Esophagus muscularis mucosa (tissue), 4 donors: Measurements from ENCODE around the gene GMPPB. TPM values are rescaled to one million over a fixed set of nuclear protein-coding genes. Genes with fewer than 3 reads are reported as not detected.
"Not testable (repeated sequence)": the region's sequence is repeated elsewhere in the genome, so short reads cannot be mapped to it uniquely, and the experiment has no call there.

Experiments
- DNase-seq: peaks from one replicate; pipeline ENCODE4 v3.0.0-alpha.2; 2017; ENCODE audit errors: extremely low spot score
- H3K27ac ChIP-seq, 4 donors: fragments of 200-600 bp; sonication (generic); replicated peaks in 1 of 4; 1 replicate in 3 of 4; 2 replicates in 1 of 4; pipeline ENCODE4 v1.5.1; 2016 to 2019; ENCODE audit warnings: mild to moderate bottlenecking in 1 of 4
- H3K27me3 ChIP-seq, 4 donors: fragments of 200-600 bp; sonication (generic); one replicate each; pipeline versions ENCODE4 v1.5.1 to v1.6.0; 2016 to 2019
- H3K36me3 ChIP-seq, 4 donors: fragments of 200-600 bp; sonication (generic); one replicate each; pipeline ENCODE4 v1.5.1; 2016 to 2019
- H3K4me1 ChIP-seq, 4 donors: fragments of 200-600 bp; sonication (generic); one replicate each; pipeline ENCODE4 v1.5.1; 2016 to 2019
- H3K4me3 ChIP-seq, 4 donors: fragments of 200-600 bp; sonication (generic); 1 replicate in 2 of 4; 2 replicates in 2 of 4; pipeline ENCODE4 v1.5.1; 2016 to 2019; ENCODE audit warnings: mild to moderate bottlenecking in 4 of 4, moderate library complexity in 1 of 4
- H3K9me3 ChIP-seq, 4 donors: fragments of 200-600 bp; sonication (generic); 1 replicate in 3 of 4; 2 replicates in 1 of 4; pipeline ENCODE4 v1.5.1; 2016 to 2019
- EP300 ChIP-seq: sonication (generic); formaldehyde crosslinking; IDR thresholded peaks from one replicate; pipeline ENCODE4 v1.6.1; 2017; ENCODE audit warnings: antibody characterized with exemption
- POLR2A ChIP-seq: fragments of 450-650 bp; IDR thresholded peaks from one replicate; pipeline ENCODE4 v1.6.1; 2017; ENCODE audit warnings: antibody characterized with exemption, moderate library complexity, mild to moderate bottlenecking, low read depth
- POLR2AphosphoS5 ChIP-seq, 2 donors: sonication (generic); formaldehyde crosslinking; IDR thresholded peaks; one replicate each; pipeline ENCODE4 v1.6.1; 2017; ENCODE audit warnings: antibody characterized with exemption in 2 of 2
- WGBS: methylation state at CpG from one replicate; pipeline ENCODE4 v1.1.5; 2018; 5-methylcytosine and 5-hydroxymethylcytosine counted together
- intact Hi-C: fragments of 100-400 bp; cut with DNase I; formaldehyde crosslinking; loops from one replicate; pipeline ENCODE4 v1.15.1; 2023
- total RNA-seq, 4 donors: library from RNA; depleted of rRNA; stranded (reverse); fragments of >200 nt; gene quantifications; one replicate each; pipeline versions ENCODE4 v1.1.0 to v1.2.1, GENCODE V29; 2016
- TF ChIP-seq, protein P1 (sequence below), 3 experiments: fragments of 200-600 bp in 2 of 3; fragments of 450-650 bp in 1 of 3; sonication (generic) in 2 of 3; IDR thresholded peaks; one replicate each; pipeline ENCODE4 v1.5.1; 2017 to 2019; ENCODE audit warnings: antibody characterized with exemption in 3 of 3, mild to moderate bottlenecking in 2 of 3, moderate library complexity in 1 of 3

The GMPPB gene
- total RNA-seq, 4 donors from 2014 or later = 12.0 to 18.9 (median 17.6) TPM

GRCh38 chr3:49756036-49756435, 32.3 kb upstream of the GMPPB start:
- Histone ChIP-seq H3K4me1 (peaks cover 22 to 49% (median 32%) of the 10 kb centered on the region in 4 donors), H3K27me3 (no peaks in the 10 kb centered on the region), H3K27ac (no peak overlapping the region), H3K4me3 (no peak overlapping the region), H3K36me3 (peaks cover 0 to 2% (median 0%) of the 10 kb centered on the region in 4 donors), H3K9me3 (no peaks in the 10 kb centered on the region)
- WGBS = 64% methylated on average over 1 of the region's 1 CpG
- DNase-seq = no peak
- intact Hi-C loops = no loop called here
- TF ChIP-seq POLR2A (no peak), POLR2AphosphoS5 (IDR thresholded peaks at IDR 0.05) (no peak), EP300 (no peak)

DNA sequence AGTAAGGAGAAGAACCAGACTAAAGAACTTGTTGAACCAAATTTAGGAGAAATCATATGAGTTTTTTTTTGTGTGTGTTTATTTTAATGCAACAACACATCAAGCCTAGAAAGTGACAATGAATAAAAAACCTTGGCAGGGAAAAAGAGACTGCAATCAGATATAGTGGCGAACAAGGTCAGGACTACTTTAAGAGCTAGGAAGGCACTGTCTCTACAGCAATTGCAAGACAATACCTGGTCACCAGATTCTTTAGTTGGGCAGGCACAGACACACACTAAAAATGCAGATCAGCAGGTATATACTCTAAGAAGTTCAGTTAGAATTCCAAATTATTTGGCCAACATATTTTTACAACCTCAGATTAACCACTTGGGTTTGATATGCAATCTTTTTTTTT, 30.8 kb upstream of the GMPPB start:
- Histone ChIP-seq H3K27me3 (no peaks in the 10 kb centered on the region), H3K9me3 (no peaks in the 10 kb centered on the region), H3K4me1 (peaks cover 15 to 40% (median 32%) of the 10 kb centered on the region in 4 donors), H3K27ac (no peak overlapping the region), H3K4me3 (no peak overlapping the region), H3K36me3 (no peaks in the 10 kb centered on the region)
- TF ChIP-seq POLR2A (no peak), POLR2AphosphoS5 (IDR thresholded peaks at IDR 0.05) (no peak), EP300 (no peak)
- TF ChIP-seq, protein P1, sequence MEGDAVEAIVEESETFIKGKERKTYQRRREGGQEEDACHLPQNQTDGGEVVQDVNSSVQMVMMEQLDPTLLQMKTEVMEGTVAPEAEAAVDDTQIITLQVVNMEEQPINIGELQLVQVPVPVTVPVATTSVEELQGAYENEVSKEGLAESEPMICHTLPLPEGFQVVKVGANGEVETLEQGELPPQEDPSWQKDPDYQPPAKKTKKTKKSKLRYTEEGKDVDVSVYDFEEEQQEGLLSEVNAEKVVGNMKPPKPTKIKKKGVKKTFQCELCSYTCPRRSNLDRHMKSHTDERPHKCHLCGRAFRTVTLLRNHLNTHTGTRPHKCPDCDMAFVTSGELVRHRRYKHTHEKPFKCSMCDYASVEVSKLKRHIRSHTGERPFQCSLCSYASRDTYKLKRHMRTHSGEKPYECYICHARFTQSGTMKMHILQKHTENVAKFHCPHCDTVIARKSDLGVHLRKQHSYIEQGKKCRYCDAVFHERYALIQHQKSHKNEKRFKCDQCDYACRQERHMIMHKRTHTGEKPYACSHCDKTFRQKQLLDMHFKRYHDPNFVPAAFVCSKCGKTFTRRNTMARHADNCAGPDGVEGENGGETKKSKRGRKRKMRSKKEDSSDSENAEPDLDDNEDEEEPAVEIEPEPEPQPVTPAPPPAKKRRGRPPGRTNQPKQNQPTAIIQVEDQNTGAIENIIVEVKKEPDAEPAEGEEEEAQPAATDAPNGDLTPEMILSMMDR (IDR thresholded peaks at IDR 0.05) = no peak
- 86% methylated on average over 1 of the region's 1 CpG for WGBS
- no peak for DNase-seq
- intact Hi-C loops = no loop called here

DNA sequence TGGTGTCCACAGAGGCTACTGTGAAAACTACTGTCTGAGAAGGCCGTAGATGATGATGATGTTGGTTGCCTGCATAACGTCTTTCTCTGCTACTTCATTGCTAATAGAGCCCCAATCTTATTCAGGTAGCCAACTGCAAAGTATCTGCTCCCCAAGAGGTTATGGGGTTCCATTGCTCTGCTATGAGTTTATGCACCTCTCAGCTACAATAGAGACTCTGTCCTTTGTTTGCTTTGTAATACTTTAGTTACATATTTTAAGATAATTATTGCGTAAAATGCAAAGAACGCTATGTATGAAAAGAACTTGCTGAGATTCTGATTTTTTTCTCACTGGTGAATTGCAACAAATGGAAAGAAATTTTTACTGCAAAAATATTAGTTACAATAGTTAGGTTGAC, 27.8 kb upstream of the GMPPB start:
- Histone ChIP-seq H3K27me3 (no peaks in the 10 kb centered on the region), H3K27ac (no peak overlapping the region), H3K36me3 (peaks cover 0 to 19% (median 14%) of the 10 kb centered on the region in 4 donors), H3K9me3 (no peaks in the 10 kb centered on the region), H3K4me3 (no peak overlapping the region), H3K4me1 (peaks cover 24 to 39% (median 31%) of the 10 kb centered on the region in 4 donors)
- no peak for TF ChIP-seq POLR2A
- 97% methylated on average over 4 of the region's 4 CpGs for WGBS
- intact Hi-C loops = no loop called here
- DNase-seq = no peak

DNA sequence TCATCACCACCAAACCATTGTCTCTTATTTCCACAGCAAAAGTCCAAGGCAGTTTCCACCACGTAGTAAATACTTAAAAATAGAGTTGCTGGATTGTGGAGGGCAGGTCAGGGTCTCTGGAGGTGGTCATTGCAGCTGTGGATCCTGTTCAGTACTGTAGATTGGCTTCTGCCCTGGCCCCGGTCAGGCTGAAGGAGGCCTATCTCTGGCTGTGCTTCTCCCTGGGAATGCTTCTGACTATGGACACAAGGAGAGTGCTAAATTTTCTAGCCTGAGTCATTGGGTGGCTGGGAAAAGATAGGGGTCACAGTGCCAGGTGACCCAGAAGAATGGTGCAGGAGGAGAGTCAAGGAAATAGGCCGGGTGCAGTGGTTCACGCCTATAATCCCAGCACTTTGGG, 26.3 kb upstream of the GMPPB start:
- H3K27me3 ChIP-seq = no peaks in the 10 kb centered on the region
- intact Hi-C loops = no loop called here
- H3K4me3 ChIP-seq = no peak overlapping the region
- DNase-seq = no peak
- no peaks in the 10 kb centered on the region for H3K9me3 ChIP-seq
- peaks cover 15 to 40% (median 35%) of the 10 kb centered on the region in 4 donors for H3K4me1 ChIP-seq
- TF ChIP-seq, protein P1 (IDR thresholded peaks at IDR 0.05) = no peak
- TF ChIP-seq POLR2A = no peak
- TF ChIP-seq POLR2AphosphoS5 (IDR thresholded peaks at IDR 0.05) = no peak
- TF ChIP-seq EP300 = no peak
- 92% methylated on average over 4 of the region's 4 CpGs for WGBS
- H3K27ac ChIP-seq = no peak overlapping the region
- H3K36me3 ChIP-seq = peaks cover 0 to 26% (median 17%) of the 10 kb centered on the region in 4 donors

GRCh38 chr3:49748874-49749273, 25.1 kb upstream of the GMPPB start:
- 93% methylated on average over 3 of the region's 5 CpGs for WGBS
- H3K4me3 ChIP-seq, H3K9me3 ChIP-seq, DNase-seq, H3K27me3 ChIP-seq, intact Hi-C loops, H3K27ac ChIP-seq: not testable (repeated sequence)
- Histone ChIP-seq H3K36me3 (peaks cover 0 to 27% (median 19%) of the 10 kb centered on the region in 4 donors), H3K4me1 (peaks cover 6 to 32% (median 26%) of the 10 kb centered on the region in 4 donors)

DNA sequence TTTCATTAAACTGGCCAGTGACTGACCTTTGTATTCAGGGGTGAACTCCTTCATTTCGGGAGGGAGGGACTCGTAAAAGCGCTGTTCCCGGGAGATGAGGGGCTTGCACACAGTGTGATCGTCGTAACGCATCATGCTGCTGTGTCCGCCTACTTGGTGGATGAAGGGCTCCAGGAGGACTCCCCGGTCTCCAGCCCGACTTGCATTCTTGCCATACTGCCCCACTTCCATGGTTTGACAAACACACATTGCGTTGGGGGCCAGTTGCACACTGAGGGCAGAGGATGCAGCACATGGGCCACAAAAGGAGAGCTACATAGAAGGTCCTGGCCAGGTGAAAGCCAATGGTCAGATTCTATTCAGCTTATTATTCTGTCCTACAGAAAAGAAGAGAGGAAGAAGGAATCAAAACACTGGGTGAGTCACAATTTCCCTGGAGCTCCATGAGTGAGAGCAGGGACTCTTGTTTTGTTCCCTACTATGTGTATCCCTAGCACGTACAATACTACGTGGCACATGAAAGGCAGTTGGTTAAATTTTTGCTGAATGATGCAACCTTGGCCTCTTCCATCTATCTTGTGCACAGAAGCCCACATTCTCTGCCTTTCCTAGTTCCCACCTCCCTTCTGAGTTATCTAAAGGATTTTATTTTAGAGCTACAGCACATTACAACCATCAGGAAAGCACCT, 24.2 kb upstream of the GMPPB start:
- TF ChIP-seq POLR2AphosphoS5 (IDR thresholded peaks at IDR 0.05) = peak in 1 of 2 donors; percentile 17
- TF ChIP-seq POLR2A = no peak
- H3K4me3 ChIP-seq = no peak overlapping the region
- intact Hi-C loops = no loop called here
- no peaks in the 10 kb centered on the region for H3K27me3 ChIP-seq
- peaks cover 0 to 25% (median 22%) of the 10 kb centered on the region in 4 donors for H3K4me1 ChIP-seq
- WGBS = 85% methylated on average over 13 of the region's 13 CpGs
- H3K27ac ChIP-seq = no peak overlapping the region
- peaks cover 0 to 32% (median 25%) of the 10 kb centered on the region in 4 donors for H3K36me3 ChIP-seq
- DNase-seq = no peak
- no peaks in the 10 kb centered on the region for H3K9me3 ChIP-seq
